ENCODE measurements around the gene TOP1.

GRCh38 chr20:41052742-41053419, 24.3 kb downstream of the TOP1 start:
- TF ChIP-seq CTCF (IDR thresholded peaks at IDR 0.05) (no peak), POLR2A (IDR thresholded peaks at IDR 0.05) (no peak)
